Endothelial cell of umbilical vein (primary cell): ENCODE results near the gene CSAG3.
"Not testable (repeated sequence)": the region's sequence is repeated elsewhere in the genome, so short reads cannot be mapped to it uniquely, and the experiment has no call there.

Source experiments
- EZH2 ChIP-seq: IDR thresholded peaks from 2 replicates; pipeline ENCODE4 v1.6.1; 2012; ENCODE audit warnings: borderline replicate concordance, low read depth, mild to moderate bottlenecking, moderate library complexity, low read length, inconsistent platforms; ENCODE audit not compliant: severe bottlenecking
- JUN ChIP-seq: IDR thresholded peaks from 2 replicates; pipeline ENCODE4 v1.6.1; 2011; ENCODE audit warnings: borderline replicate concordance, low read depth; ENCODE audit not compliant: insufficient read length, insufficient read depth
- POLR2AphosphoS5 ChIP-seq: IDR thresholded peaks from 2 replicates; pipeline ENCODE4 v1.6.1; 2012; ENCODE audit warnings: low read depth, mild to moderate bottlenecking, control low read depth, low read length, moderate library complexity; ENCODE audit not compliant: insufficient read depth
- TF ChIP-seq, protein P1 (sequence below), 2 donors: IDR thresholded peaks; 1 replicate in 1 of 2; 2 replicates in 1 of 2; pipeline ENCODE4 v1.5.1; 2011; ENCODE audit warnings: low read length in 2 of 2, mild to moderate bottlenecking in 2 of 2, moderate library complexity in 2 of 2, control low read depth in 1 of 2, inconsistent platforms in 1 of 2, low read depth in 1 of 2; ENCODE audit not compliant: insufficient read depth in 1 of 2; ENCODE audit errors: extremely low read depth in 1 of 2

DNA sequence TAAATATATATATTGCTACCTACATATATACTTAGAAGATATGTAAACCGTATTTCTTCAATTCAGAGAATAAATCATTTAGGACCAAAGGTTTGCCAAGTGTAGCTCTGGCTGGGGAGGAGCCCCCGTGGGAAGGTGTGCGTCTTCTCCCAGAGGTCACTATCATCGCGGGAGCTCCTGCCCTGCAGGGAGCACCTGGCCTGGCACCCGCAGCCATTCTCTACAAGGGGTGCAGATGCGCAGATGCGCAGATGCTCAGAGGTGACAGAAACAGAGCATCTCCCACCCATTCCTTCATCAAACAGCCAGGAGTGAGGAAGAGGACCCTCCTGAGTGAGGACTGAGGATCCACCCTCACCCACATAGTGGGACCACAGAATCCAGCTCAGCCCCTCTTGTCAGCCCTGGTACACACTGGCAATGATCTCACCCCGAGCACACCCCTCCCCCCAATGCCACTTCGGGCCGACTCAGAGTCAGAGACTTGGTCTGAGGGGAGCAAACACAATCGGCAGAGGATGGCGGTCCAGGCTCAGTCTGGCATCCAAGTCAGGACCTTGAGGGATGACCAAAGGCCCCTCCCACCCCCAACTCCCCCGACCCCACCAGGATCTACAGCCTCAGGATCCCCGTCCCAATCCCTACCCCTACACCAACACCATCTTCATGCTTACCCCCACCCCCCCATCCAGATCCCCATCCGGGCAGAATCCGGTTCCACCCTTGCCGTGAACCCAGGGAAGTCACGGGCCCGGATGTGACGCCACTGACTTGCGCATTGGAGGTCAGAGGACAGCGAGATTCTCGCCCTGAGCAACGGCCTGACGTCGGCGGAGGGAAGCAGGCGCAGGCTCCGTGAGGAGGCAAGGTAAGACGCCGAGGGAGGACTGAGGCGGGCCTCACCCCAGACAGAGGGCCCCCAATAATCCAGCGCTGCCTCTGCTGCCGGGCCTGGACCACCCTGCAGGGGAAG, 44.9 kb upstream of the CSAG3 start, which contains the start of gene MAGEA2B:
- TF ChIP-seq, protein P1, sequence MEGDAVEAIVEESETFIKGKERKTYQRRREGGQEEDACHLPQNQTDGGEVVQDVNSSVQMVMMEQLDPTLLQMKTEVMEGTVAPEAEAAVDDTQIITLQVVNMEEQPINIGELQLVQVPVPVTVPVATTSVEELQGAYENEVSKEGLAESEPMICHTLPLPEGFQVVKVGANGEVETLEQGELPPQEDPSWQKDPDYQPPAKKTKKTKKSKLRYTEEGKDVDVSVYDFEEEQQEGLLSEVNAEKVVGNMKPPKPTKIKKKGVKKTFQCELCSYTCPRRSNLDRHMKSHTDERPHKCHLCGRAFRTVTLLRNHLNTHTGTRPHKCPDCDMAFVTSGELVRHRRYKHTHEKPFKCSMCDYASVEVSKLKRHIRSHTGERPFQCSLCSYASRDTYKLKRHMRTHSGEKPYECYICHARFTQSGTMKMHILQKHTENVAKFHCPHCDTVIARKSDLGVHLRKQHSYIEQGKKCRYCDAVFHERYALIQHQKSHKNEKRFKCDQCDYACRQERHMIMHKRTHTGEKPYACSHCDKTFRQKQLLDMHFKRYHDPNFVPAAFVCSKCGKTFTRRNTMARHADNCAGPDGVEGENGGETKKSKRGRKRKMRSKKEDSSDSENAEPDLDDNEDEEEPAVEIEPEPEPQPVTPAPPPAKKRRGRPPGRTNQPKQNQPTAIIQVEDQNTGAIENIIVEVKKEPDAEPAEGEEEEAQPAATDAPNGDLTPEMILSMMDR (IDR thresholded peaks at IDR 0.05; ENCODE audit: extremely low read depth in 1 of 2, insufficient read depth in 1 of 2, low read depth in 1 of 2, low read length in 2 of 2) = not testable (repeated sequence)
- not testable (repeated sequence) for TF ChIP-seq POLR2AphosphoS5, JUN, EZH2
